ENCODE data around the gene CEP89.
A peak's percentile ranks its signal among the peaks of the same experiment; 100 is the strongest.
"Not testable (repeated sequence)": the region's sequence is repeated elsewhere in the genome, so short reads cannot be mapped to it uniquely, and the experiment has no call there.

Gene CEP89

DNA sequence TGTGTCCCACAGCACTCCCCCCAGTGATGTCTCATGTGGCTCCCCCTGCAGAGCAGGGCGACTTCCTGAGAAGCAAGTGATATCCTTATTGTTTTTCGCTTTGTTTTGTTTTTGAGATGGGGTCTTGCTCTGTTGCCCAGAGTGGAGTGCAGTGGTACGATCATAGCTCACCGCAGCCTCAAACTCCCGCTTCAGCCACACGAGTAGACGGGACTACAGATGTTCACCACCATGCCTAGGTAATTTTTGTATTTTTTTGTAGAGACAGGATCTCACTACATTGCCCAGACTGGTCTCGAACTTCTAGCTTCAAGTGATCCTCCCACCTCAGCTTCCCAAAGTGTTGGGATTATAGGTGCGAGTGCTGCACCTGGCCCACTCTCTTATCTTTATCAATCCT is 5.0 kb downstream of the CEP89 start:
- no peak for DNase-seq

DNA sequence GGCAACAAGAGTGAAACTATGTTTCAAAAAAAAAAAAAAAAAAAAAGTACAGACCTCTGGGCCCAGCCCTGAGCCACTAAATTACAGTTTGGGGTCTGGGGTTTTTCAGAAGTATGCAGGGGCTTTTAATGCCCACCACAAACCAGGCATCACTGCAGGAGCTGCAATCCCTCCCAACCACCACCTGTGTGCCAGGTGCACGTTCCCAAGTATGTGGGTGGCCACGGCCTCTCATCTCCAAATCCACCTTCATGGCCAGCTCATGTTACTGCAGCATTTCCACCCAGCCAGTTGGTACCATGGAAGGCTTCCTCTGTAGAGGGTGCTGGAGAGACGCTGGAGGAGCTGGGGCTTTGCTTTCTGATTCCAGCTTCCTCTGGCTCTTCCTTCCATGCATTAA is 26.5 kb downstream of the CEP89 start:
- no peak for DNase-seq

DNA sequence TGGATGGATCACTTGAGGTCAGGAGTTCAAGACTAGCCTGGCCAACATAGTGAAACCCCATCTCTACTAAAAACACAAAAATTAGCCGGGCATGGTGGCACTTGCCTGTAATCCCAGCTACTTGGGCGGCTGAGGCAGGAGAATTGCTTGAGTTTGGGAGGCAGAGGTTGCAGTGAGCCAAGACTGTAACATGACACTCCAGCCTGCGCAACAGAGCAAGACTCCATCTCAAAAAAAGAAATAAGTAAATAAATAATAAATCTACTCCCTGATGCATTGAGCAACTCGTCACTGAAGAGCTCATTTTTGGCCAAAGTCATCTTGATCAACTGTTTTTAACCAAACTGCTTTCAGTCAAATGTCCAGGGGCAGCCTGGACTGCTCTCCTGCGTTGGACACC is 30.5 kb downstream of the CEP89 start:
- DNase-seq, result not testable (repeated sequence)

DNA sequence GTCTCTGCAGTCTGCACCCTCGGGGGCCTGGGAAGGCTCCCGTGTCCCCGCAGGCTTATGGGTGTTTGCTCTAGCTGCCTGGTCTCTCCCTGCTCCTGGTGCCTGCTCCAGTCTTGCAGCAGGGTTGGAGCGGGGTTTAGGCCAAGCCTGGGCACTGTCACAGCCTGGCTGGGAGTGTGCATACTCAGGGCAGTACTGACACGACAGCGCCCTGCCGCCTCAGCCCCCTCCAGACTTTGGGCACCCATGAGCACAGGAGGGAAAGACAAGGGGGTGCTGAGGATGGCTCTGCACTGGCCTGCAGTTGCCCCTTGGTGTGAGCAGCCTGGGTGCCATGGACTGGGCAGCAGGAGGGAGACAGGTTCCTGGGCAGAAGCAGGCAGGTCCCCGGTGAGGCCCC is 35.7 kb downstream of the CEP89 start:
- DNase-seq, result no peak

DNA sequence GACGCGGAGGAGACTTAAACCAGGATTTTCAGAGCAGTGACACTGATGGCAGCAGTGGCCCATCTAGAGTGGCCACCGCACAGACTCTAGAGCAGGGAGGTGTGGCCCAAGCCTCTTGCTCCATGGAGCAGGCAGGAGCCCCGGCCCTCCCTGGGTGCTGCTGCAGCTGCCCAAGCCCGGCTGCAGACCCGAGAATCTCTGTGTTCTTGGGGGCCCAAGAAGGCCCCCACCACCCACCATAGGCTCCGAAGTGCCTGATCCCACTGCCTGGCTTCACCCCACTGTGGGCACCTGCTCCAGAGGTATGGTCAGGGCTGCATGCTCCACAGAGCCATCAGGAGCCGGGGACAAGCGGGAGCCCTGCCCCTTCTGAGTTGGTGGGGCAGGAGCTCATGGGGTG is 36.1 kb downstream of the CEP89 start:
- DNase-seq, result no peak

GRCh38 chr19:32933571-32933970 is 38.2 kb downstream of the CEP89 start:
- no peak for DNase-seq

GRCh38 chr19:32930567-32930966 is 41.2 kb downstream of the CEP89 start:
- no peak for DNase-seq

DNA sequence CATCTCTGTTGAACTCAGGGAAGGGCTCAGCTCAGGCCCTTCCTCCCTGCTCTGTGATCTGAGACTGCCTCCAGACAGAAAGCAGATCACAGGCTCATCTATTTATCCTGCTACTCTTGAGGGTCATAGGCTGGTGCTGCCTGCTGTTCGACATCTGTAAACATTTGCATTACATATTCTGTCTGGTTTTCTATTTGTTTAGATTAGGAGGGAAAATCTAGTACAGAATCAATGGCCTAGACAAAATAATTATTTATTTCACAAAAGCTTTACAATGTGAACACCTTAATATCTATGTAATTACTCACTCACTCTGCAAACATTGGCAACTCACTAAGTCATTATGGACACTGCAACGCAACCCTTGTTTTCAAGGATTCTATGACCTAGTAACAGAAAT is 43.0 kb downstream of the CEP89 start:
- no peak for DNase-seq

- peak in 1 of 56 donors; percentile 3 for DNase-seq
Observed at GRCh38 chr19:32924200-32924599, 47.6 kb downstream of the CEP89 start.

DNA sequence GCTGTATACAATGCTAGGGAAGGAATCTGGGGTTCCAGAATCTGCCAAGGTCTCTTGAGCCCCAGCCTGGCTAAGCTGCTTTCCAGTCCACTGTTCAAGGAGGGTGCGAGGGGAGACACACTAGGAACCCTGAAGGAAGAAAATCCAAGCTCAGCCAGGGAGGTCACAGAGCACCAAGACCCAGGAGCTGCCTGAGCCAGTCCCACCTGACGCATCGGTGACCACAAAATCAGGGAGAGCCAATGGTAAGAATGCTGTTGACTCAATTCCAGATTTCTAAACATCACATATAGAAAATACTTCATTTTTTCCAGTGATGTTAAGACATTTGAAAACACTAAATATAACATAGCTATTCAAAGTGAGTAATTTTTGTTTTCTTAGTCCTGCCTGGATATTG is 50.1 kb downstream of the CEP89 start:
- no peak for DNase-seq

GRCh38 chr19:32919365-32919764 is 52.4 kb downstream of the CEP89 start:
- no peak for DNase-seq

DNA sequence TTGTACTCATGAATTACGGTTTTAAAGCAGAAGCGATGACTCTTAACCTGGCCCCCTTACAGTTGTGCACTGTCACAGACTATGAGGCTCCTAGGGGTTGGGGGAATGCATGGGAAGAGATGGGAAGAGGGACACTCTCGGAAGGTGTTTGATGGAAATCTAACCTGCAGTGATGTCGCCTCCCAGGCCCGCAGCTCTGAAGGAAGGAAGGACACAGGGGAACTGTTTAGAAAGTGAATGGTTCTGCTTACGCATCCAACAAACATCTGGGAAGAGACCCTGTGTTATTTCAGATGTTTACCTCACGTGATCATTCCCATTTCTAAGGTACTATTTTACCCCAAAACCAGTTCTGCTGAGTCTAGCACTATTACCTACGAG is 54.2 kb downstream of the CEP89 start:
- no peak for DNase-seq

DNA sequence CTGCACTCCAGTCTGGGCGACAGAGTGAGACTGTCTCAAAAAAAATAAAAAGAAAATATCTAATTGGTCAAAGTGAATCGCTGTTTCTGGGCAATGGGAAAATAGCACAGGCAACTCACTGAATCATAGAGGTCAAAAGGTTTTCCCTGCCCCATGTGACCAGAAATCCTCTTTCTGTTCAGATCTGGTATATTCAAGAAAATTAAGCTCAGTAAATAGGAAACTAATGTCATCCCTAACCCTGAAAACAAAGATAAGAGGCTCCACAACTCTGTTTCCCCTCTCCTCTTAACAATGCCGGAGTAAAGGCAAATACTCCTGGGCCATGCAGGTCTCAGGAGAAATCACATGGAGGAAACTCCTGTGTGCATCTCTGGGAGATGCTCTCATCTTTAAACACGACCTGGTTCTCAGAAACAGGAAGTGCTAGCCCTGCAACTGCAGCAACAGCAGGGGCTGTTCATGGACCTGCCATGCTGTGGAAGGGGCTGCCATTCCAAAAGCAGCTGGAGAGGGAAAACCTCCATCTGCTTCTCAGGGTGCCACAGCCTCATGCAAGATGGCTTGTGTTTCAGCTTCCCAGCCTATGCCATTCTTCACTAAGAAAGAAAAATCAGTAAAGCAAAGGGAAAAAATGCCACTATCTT is 54.7 kb downstream of the CEP89 start:
- no peak for DNase-seq

DNA sequence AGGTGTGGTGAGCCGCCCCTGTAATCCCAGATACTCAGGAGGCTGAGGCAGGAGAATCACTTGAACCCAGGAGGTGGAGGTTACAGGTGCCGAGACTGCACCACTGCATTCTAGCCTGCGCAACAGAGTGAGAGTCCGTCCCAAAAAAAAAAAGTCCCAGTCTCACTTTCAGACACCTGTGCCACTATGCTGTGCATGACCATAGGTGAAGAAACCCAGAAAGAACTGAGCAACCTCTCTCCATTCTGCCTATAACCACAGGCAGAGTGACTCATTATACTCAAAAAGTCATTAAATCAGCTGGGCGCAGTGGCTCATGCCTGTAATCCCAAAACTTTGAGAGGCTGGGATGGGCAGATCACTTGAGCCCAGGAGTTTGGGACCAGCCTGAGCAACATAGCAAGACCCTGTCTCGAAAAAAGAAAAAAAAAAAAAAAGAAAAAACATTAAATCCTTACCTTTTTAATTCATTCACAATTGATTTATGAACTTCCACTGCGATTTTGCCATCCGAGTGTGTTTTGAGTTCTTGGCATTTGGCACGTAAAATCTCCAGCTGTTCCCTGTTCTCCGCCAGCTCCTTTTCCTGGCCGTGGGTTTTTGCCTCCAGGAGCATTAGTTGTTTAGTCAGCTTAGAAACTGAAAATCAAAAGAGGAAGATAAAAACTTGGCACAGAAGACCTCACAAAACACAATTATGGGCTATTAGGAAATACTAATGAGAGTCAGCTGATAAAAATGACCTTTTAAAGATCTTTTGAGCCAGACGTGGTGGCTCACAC is 56.7 kb downstream of the CEP89 start:
- no peak for DNase-seq

GRCh38 chr19:32911467-32911866 is 60.3 kb downstream of the CEP89 start:
- DNase-seq, result no peak

GRCh38 chr19:32910874-32911273 is 60.9 kb downstream of the CEP89 start:
- DNase-seq, result no peak

DNA sequence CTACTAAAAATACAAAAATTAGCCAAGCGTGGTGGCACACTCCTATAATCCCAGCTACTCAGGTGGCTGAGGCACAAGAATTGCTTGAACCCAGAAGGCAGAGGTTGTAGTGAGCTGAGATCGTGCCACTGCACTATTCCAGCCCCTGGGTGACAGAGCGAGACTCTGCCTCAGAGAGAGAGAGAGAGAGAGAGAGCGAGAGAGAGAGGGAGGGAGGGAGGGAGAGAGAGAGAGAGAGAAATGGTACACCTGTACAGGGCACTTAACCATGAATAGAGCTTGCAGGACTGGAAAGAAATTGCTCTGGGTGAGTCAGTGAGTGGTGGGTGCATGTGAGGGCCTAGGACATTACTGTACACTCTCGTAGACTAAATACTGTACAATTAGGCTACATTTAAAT is 61.7 kb downstream of the CEP89 start:
- DNase-seq, result no peak

DNA sequence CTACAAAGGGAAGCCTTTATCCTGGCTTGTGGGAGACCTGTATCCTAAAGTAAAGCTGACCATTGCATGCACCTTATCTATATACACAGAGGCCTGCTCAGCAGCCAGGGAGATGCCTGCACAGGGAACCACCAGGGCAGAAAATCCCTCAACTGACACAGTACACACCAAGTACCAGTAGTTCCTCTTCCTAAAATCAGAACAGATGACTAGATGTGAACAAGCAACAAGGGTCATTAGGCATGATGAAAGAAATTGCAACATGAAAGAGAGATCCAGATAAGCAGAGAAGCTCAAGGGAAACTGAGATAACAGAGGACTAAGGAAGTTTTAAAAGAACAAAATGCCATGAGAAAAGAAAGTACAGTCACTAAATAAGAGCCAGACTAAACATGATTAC is 62.5 kb downstream of the CEP89 start:
- DNase-seq, result no peak

- no peak for DNase-seq
Observed at GRCh38 chr19:32908641-32909190, 63.0 kb downstream of the CEP89 start.

GRCh38 chr19:32902448-32902847 is 69.3 kb downstream of the CEP89 start:
- no peak for DNase-seq

DNA sequence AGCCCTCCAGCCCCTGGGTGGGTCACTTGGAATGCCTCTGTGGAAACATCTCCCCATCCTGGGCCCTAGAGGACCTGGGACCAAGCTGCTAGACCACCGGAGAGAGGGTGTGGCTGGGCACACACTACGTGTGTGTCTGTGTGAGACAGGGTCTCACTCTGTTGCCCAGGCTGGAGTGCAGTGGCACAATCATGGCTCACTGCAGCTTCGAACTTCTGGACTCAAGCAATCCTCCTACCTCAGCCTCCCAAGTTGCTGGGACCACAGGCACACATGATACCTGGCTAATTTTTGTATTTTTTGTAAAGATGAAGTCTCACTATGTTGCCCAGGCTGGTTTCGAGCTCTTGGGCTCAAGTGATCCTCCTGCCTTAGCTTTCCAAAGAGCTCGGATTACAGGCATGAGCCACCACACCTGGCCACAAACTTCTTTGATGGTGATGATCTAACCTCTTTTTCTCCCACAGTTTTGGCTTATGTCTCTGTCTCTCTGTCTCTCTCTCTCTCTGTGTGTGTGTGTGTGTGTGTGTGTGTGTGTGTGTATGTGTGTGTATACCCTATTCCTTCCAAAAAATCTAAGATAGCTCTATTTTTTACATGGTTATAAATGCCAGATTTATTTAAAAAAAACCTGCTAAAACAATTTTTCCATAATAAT is 70.1 kb downstream of the CEP89 start:
- no peak for DNase-seq

- DNase-seq, result no peak
Observed at GRCh38 chr19:32896516-32897214, 75.1 kb downstream of the CEP89 start.
